HEK293T (cell line): ENCODE results near the gene SPSB3.

ENCODE experiments used
- ELF4 ChIP-seq: fragments of 450-650 bp; IDR thresholded peaks from 2 replicates; pipeline ENCODE4 v1.6.1; 2017; ENCODE audit warnings: antibody characterized with exemption
- FOXM1 ChIP-seq: fragments of 450-650 bp; IDR thresholded peaks from 2 replicates; pipeline ENCODE4 v1.6.1; 2017; ENCODE audit warnings: mild to moderate bottlenecking, borderline replicate concordance
- PKNOX1 ChIP-seq: fragments of 450-650 bp; IDR thresholded peaks from 2 replicates; pipeline ENCODE4 v1.6.1; 2016

GRCh38 chr16:1729026-1729425 lies 53.3 kb downstream of the SPSB3 start:
- TF ChIP-seq PKNOX1 (no peak), FOXM1 (no peak), ELF4 (no peak)
